Measurements from ENCODE around the gene TSC1.

DNA sequence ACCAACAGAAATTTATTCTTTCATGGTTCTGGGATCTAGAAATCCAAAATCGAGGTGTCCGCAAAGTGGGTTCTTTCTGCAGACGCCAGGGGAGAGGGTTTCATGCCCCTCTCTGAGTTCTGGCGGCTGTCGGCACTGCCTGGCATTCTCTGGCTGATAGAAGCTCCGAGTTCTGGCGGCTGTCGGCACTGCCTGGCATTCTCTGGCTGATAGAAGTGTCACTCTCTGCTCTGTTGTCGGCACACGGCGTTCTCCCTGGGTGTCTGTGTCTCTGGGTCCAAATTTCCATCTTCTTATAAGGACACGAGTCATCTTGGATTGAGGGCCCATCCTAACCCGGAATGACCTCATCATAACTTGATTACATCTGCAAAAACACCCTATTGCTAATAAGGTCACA lies 41.7 kb upstream of the TSC1 start:
- no peak for TF ChIP-seq CTCF (IDR thresholded peaks at IDR 0.05)
- no peak for TF ChIP-seq POLR2A (IDR thresholded peaks at IDR 0.05)

All from thyroid gland (tissue), 4 donors.